ENCODE data around the gene OLFML1.

DNA sequence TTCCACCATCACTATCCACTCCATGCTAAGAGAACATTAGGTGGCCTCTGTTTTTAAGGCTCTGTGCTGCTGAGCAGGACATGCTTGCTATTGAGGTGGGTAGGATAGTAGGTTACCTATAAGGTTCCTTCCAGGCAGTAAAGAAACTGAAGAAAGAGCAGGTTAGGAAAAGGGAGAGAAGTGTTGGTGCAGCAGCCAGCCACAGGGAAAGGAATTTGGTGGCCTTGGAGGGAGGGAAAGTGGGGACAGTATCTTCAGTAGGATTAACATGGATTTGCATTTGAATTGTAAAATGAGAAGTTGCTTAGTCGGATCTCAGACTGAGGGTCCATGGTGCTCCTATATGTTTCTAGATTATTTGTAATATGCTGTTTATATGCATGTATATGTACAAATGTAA is 49.2 kb upstream of the OLFML1 start:
- TF ChIP-seq POLR2A (IDR thresholded peaks at IDR 0.05; ENCODE audit: low read depth, low read length) (no peak), POLR2AphosphoS5 (IDR thresholded peaks at IDR 0.05; ENCODE audit: low read depth, low read length) (no peak), TAF1 (IDR thresholded peaks at IDR 0.05; ENCODE audit: low read depth, low read length) (no peak), POU2F2 (IDR thresholded peaks at IDR 0.05; ENCODE audit: low read depth, low read length) (no peak), SPI1 (IDR thresholded peaks at IDR 0.05; ENCODE audit: low read depth, low read length) (no peak), PAX5 (IDR thresholded peaks at IDR 0.05; ENCODE audit: insufficient read depth, low read length, severe bottlenecking) (no peak)
